ENCODE data around the gene DDX19B. TPM values are rescaled to one million over a fixed set of nuclear protein-coding genes. Genes with fewer than 3 reads are reported as not detected.
A peak's percentile ranks its signal among the peaks of the same experiment; 100 is the strongest.
"Not testable (repeated sequence)": the region's sequence is repeated elsewhere in the genome, so short reads cannot be mapped to it uniquely, and the experiment has no call there.

DDX19B gene
- total RNA-seq, 1 experiment from 2014 or later: 17.8 TPM

DNA sequence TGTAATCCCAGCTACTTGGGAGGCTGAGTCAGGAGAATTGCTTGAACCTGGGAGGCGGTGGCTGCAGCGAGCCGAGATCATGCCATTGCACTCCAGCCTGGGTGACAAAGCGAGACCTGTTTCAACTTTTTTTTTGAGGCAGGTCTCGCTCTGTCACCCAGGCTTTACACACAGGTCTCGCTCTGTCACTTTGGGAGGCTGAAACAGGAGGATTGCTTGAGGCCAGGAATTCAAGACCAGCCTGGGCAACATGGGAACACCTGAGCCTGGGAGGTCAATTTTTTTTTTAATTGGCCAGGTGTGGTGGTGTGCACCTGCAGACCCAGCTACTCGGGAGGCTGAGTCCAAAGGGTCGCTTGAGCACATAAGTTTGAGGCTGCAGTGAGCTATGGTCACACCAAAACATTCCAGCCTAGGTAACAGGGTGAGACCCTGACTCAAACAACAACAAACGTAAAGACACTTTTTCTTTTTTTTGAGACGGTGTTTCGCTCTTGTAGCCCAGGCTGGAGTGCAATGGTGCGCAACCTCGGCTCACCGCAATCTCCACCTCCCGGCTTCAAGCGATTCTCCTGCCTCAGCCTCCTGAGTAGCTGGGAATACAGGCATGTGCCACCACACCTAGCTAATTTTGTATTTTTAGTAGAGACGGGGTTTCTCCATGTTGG, 11.5 kb upstream of the DDX19B start:
- not testable (repeated sequence) for DNase-seq (ENCODE audit: low spot score)

DNA sequence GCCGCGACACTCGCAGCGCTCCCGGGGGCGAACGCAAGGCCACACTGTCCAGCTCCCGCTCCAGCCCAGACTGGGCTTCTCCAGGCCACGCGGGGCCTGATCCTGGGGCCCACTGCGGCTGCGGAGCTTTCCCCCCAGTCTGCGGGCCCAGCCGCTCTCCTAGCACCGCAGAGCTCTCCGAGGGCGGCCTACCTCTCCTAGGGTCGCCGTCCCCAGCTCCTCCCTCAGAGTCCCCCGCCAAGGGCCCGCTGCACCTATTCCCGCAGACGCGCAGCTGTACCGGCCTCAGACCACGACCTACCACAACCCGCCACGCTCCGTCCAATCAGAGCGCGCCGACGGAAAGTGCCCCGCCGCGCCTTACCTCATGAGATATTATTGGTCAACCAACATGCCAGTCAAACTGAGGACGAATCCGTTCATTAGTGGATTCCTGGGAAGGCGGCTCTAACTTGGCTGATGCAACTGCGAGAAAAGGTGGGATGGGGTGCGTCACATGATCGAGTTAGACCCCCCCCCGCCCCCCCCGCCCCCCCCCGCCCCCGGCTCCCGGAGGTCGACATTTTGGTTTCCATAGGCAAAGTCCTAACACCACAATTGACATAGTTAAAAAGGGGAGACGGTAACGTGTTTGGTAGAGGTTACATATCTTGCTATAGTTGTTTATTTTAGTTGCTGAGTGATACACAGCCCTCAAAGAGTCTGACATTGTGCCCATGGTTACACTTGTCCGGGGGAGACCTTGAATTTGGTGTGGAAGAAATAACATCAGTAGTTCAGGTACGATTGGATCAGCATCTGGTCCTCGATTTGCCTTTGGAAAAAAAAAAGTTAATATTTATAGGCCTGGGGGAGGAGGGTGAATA, 9.5 kb upstream of the DDX19B start, which contains the start of gene AARS1:
Gene AARS1, minus strand, starts transcription at position 278 of the 866 bp plus-strand sequence. CDS start 6,743 bp downstream, outside the sequence.
- peak; percentile 100 for DNase-seq (ENCODE audit: low spot score)

DNA sequence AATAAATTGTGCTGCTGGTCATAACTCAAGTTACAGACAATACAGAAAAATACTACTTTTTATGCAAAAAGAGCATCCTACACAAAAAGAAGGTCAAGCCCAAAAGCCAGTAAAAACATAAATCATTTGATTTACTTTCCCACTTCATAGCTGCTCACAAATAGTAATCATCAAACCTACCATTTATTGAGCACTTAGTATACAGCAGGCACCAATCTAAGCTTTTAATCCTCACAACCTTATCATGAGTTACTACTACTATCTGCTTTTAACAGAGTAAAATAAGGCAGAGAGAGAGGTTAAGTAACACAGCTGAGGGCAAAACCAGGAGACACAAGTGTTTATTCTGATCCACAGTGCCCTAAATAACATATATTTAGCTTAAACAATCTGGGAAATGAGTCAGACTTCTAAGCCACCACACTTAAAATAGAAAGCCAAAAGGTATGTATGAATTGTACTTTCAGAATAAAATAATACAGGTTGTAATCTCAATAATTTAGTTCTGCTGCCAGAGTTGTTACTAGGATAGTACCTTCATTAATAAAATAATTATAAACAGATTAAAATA, 8.0 kb upstream of the DDX19B start:
- no peak for DNase-seq (ENCODE audit: low spot score)

DNA sequence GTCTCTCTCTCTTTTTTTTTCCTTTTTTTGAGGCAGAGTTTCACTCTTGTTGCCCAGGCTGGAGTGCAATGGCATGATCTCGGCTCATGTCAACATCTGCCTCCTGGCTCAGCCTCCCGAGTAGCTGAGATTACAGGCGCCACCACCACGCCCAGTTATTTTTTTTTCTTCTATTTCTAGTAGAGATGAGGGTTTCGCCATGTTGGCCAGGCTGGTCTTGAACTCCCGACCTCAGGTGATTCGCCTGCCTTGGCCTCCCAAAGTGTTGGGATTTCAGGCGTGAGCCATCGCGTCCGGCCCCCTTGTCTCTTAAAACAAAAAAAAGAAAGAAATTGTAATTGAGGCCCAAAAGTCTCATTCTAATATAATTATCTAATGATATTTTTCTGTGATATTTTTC, 6.8 kb upstream of the DDX19B start:
- DNase-seq (ENCODE audit: low spot score): not testable (repeated sequence)

DNA sequence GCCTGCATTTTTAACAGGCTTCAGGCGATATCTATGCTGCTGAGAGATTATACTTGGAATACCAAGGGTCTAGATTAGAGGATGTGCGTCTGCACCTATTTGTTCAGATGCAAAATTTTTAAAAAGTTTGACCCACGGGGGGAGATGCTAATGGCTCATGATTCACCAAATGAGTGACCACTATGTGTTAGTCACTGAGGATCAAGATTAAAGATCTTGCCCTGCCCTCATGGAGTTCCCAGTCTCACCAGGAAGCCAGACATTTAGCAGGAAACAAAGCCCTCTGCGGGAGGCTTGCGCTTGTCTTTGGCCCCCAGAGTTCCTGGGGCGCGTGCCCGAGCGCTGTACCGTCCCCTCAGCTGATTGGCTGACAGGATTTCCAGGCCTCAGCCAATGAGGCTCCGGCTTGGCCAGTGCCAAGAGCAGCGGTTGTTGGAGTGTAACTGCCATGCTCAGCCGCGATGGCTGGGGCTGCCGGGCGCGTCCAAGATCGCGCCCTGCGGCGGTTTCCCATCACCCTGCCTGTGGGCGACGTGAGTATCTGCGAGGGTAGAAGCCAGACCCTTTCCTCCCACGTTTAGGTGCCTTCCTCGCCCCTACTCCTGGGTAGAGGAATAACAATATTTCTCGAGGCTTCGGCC, 4.5 kb upstream of the DDX19B start:
- DNase-seq (ENCODE audit: low spot score): no peak

DNA sequence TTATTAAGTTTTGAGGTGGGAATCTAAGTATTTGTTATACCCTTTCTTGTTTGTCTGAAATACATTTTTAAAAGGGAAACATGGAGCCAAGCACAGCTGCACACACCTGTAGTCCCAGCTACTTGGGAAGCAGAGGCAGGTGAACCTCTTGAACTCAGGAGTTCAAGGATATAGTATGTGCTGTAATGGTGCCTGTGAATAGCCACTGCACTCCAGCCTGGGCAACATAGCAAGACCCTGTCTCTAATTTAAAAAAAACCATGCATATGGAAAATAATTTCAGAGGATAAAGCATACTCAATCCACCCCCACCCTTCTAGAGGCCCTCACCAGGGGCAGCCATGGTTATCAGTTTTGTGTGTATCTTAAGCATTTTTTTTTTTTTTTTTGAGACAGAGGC, 3.4 kb upstream of the DDX19B start:
- no peak for DNase-seq (ENCODE audit: low spot score)

DNA sequence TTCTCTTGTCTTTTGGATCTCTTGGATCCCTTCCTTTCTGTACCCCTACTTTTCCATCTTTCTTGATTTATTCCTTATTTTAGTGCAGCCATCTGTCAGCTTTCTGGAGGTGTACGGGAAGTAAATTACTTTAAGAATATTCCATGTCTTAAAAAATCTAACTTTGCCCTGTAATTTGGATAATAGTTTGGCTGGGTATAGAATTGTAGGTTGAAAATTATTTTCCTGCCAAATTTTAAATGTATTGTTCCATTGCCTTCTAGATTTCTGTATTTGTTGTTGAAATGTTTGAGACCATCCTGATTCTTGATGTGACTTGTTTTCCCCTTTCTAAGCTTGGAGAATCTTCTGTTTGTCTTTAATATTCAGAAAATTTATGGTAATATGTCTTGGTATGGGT, 2.1 kb downstream of the DDX19B start:
- no peak for DNase-seq (ENCODE audit: low spot score)

DNA sequence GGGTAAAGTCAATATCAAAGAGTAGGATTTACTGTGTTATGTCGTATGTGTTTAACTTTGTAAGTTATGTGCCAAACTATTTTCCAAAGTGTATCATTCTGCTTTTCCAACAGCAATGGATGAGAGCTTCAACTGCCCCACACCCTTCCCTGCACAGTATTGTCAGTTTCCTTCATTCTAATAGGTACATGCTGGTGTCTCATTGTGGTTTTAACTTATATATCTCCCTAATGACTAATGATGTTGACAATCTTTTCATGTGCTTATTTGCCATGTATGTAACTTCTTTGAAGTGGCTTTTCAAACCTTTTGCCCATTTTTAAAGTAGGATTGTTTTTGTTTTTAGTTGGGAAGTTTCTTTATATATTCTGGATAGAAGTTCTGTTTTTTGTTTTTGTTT, 3.8 kb downstream of the DDX19B start:
- no peak for DNase-seq (ENCODE audit: low spot score)

DNA sequence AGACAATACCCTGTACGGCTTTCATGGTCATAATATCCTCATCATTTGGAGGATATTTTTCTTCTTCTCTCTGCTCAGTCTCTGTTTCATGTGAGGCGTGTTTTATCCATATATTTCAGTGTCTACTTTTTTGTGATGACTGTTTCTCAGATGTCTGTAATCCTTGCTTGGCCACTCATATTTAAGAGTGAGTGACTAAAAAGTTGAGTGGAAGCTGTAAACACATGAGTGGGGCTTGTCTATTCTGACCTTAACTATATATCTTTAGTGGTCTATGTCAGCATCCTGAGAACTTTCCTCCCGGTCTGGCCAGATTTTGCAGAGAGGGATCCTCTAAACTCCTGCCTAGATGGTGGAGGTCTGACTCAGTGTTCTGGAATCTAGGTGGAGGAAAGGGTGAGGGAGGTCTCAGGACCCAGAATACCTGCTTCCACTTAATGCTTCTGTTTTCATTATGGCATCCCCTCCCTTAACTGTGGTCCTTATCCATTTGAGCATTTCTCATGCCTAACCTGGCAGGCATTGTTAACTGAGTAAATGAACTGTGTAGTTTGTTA, 6.0 kb downstream of the DDX19B start:
- no peak for DNase-seq (ENCODE audit: low spot score)

DNA sequence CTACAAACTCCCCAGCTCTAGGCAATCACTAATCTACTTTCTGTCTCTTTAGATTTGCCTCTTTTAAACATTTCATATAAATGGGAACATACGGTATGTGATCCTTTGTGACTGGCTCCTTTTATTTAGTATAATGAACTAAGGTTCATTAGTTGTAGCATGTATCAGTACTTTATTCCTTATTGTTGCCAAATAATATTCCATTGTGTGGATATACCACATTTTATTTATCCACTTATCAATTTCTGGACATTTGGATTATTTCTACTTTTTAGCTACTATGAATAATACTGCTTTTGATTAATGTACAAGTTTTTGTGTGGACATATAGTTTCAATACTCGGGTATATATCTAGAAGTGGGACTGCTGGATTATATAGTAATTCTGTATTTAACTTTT, 7.9 kb downstream of the DDX19B start:
- DNase-seq (ENCODE audit: low spot score): no peak

DNA sequence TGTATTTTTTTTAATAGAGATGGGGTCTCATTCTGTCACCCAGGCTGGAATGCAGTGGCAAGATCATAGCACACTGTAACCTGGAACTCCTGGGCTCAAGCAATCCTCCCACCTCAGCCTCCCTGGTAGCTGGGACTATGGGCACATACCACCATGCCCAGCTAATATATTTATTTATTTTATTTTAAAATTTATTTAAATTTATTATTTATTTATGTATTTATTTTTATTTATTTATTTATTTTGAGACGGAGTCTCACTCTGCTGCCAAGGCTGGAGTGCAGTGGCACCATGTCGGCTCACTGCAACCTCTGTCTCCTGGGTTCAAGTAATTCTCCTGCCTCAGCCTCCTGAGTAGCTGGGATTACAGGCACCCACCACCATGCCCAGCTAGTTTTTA, 8.7 kb downstream of the DDX19B start:
- not testable (repeated sequence) for DNase-seq (ENCODE audit: low spot score)

DNA sequence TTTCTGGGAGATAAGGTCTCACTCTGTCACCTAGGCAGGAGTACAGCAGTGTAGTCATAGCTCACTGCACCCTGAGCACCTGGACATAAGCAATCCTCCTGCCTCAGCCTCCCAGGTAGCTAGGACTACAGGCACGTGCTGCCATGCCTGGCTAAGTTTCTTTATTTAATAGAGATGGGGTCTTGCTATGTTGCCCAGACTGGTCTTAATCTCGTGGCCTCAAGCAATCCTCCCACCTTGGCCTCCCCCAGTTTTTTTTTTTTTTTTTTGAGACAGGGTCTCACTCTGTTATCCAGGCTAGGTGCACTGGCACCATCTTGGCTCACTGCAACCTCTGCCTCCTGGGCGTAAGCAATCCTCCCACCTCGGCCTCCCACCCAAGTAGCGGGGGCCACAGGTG, 21.1 kb downstream of the DDX19B start:
- no peak for DNase-seq (ENCODE audit: low spot score)

DNA sequence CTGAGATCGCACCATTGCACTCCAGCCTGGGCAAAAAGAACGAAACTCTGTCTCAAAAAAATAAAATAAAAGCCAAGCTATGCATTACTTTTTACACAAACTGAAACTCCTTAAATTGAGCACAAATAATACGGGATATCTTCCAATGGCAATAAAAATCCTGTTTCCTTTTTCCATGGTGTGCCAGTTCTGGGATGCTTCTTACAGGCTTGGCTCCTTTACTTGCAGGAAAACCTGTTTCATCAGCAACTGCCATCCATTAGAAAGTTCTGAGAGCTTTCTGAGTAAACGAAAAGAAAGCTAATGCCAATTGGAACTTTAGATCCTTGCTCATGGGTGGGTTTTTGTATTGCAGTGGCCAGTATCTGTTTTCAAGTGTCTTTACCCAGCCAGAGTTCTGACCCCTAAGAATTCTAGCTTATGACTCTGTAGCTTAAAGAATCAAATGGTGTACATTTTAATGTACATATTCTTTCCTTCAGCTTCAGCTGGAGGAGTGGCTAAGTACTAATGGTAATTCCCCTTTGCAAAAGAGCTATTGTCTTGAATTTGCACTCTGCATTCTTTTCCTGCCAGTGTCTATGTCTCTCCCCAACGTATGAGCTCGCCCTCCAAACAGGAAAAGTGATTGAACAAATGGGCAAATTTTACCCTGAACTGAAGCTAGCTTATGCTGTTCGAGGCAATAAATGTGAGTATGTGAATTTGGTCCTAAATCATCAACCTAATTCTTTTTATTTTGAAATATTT, 26.2 kb downstream of the DDX19B start:
- DNase-seq (ENCODE audit: low spot score): no peak

DNA sequence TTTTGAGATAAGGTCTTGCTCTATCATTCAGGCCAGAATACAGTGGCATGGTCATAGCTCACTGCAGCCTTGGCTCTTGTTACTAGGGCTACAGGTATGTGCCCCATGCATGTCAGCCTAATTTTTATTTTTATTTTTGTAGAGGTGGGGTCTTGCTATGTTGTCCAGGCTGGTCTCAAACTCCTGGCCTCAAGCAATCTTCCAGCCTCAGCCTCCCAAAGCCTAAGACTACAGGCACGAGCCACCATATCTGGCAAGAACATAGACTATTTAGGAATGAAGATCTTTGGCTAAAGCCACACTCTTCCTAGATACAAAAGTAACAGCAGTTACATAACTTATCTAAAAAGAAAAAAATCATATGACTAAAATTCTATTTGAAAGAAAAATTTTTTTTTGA, 32.1 kb downstream of the DDX19B start:
- no peak for DNase-seq (ENCODE audit: low spot score)

DNA sequence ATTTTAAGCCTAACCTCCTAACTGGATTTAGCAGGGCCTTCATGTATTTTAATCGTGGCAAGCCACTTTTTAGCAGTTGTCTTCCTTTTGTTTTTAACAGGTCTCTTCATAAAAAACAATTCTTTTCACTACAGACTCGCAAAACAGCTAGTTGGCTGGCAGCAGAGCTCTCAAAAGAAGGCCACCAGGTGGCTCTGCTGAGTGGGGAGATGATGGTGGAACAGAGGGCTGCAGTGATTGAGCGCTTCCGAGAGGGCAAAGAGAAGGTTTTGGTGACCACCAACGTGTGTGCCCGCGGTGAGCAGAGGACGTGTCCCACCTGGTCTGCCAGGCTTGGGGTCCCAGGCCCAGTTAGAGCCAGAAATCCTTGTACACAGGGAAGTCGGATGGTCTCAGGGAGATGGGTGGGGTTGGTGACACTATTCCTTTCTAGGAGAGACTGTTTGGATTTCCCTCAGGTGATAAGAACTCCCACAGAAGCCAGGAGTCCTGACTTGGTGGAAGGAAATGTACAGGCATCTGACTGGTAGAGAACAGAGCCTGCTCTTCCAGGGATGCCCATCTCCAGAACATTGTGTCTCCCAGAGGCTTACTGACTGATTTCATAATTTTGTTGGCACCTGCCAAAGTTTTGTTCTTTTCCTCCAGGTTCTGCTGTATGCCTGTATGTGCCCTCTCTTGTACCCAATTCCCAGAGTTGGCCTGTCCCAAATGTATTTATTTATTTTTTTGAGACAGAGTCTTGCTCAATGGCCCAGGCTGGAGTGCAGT, 32.8 kb downstream of the DDX19B start:
- DNase-seq (ENCODE audit: low spot score): no peak

DNA sequence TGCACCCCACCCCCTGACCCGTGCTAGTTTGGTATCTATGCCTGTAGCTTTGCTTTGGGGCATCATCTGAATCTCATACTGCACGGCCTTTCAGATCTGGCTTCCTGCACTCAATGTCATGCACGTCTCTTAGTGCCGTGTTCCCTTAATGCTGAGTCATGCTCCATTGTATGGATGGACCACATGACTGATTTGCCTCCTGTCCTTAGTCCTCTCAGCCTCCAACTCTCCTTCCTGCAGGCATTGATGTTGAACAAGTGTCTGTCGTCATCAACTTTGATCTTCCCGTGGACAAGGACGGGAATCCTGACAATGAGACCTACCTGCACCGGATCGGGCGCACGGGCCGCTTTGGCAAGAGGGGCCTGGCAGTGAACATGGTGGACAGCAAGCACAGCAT, 33.7 kb downstream of the DDX19B start:
- not testable (repeated sequence) for DNase-seq (ENCODE audit: low spot score)

DNA sequence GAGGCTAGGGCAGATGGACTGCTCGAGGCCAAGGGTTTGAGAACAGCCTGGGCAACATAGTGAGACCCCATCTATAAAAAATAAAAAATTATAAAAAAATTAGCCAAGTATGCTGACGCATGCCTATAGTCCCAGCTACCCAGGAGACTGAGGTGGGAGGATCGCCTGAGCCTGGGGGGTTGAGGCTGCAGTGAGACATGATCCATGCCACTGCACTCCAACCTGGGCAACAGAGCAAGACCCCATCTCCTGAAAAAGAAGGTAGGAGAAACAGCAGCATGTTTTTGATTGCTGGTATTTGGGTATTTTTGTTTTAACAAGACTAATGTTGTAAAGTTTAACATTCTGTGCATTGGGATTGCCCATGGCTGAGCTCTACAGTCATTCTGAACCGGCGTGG, 38.8 kb downstream of the DDX19B start:
- DNase-seq (ENCODE audit: low spot score): no peak

DNA sequence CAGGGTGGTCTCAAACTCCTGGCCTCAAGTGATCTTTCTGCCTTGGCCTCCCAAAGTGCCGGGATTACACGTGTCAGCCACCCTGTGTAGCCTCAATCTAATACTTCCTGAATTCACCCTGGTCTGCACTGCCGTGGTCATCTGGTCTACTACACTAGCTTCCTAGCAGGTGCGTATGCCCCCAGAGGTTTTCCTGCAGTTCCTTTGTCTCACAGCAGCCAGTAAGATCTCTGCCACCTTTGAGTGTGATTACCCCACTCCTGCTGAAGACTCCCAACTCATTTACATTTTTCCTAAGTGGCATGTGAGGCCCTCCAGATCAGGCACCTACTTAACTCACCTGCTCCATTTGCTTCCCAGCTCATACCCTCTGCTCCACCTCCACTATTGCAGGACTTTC, 42.6 kb downstream of the DDX19B start:
- DNase-seq (ENCODE audit: low spot score): no peak

DNA sequence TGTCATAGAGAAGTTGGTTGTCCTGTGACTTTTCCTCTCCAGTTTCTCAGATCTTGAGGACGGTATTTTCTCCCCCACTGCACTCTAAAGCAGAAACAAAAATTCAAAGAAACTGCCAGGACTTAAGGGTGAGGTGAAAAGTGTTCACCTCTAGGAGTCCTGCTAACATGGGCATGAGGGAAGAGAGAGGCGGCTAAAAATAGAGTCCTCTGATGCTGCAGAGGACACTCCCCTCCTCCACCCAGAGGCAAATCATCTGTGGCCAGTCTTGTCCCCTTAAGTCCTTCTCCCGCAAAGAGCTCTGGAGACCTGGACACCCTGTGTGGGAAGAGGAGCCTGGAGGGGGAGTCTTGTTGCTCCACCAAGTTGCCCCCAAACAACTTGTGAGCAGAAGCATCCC, 43.0 kb downstream of the DDX19B start:
- no peak for DNase-seq (ENCODE audit: low spot score)

DNA sequence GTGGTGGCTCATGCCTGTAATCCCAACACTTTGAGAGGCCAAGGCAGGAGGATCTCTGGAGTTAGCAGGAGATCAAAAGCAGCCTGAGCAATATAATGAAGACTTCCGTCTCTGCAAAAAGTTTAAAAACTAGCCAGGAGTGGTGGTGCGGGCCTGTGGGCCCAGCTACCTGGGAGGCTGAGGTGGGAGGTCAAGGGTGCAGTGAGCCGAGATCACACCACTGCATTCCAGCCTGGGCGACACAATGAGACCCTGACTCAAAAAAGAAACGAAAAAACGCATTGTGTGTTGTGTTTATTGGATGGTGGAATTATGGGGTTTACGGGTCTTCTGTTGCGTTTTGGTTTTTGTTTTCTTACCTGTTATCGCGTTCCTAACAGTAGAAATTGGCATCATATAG, 46.9 kb downstream of the DDX19B start:
- DNase-seq (ENCODE audit: low spot score): no peak

DNA sequence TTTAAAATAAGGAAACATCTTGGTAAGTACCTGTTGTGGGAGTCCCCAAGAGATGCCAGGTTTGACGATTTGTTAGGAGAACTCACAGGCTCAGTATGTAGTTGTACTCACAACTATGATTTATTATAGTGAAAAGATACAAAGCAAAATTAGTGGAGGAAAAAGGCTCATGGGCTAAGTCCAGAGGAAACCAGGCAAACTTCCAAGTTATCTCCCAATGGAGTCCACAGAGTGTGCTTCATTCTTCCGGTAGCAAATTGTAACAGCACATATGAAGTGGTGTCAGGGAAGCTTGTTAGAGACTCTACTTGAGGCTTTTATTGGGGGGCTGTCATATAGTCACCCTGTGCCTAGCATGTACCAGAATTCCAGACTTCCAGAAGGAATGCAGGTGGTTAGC, 50.0 kb downstream of the DDX19B start:
- DNase-seq (ENCODE audit: low spot score): no peak
